ENCODE measurements around the gene TRRAP.
A peak's percentile ranks its signal among the peaks of the same experiment; 100 is the strongest.
"Not testable (repeated sequence)": the region's sequence is repeated elsewhere in the genome, so short reads cannot be mapped to it uniquely, and the experiment has no call there.

TRRAP gene

DNA sequence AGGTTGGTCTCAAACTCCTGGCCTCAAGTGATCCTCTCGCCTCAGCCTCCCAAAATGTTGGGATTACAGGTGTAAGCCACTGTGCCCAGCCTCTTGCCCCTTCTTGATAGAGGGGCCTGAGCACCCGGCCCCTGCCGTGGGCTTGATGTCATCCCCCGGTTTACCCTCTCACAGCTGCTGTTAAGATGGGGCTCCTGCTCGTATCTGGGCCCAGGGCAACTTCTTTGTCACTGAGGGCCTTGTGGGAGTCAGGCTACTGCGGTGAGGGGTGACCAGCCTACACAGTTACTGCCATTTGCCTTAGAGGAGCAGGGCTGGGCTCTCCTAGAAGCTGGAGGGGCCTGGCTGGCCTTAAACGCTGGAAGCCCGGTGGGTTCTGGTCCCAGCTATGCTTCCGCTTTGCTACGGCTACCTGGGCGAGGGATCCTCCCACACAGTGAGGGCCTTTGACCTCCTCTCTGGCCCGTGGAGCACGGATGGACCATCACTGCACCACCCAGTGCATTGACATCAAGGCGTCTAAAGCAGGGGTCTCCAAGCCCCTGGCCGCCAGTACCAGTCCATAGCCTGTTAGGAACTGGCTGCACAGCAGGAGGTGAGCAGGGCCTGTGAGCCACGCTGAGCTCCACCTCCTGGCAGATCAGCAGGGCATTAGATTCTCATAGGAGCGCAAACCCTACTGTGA, 7.4 kb upstream of the TRRAP start:
- no peak overlapping the region for H3K4me3 ChIP-seq (ENCODE audit: low read depth, low read length)
- TF ChIP-seq, protein P1, sequence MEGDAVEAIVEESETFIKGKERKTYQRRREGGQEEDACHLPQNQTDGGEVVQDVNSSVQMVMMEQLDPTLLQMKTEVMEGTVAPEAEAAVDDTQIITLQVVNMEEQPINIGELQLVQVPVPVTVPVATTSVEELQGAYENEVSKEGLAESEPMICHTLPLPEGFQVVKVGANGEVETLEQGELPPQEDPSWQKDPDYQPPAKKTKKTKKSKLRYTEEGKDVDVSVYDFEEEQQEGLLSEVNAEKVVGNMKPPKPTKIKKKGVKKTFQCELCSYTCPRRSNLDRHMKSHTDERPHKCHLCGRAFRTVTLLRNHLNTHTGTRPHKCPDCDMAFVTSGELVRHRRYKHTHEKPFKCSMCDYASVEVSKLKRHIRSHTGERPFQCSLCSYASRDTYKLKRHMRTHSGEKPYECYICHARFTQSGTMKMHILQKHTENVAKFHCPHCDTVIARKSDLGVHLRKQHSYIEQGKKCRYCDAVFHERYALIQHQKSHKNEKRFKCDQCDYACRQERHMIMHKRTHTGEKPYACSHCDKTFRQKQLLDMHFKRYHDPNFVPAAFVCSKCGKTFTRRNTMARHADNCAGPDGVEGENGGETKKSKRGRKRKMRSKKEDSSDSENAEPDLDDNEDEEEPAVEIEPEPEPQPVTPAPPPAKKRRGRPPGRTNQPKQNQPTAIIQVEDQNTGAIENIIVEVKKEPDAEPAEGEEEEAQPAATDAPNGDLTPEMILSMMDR (IDR thresholded peaks at IDR 0.05; ENCODE audit: borderline replicate concordance, insufficient read depth, low read depth, low read length) = no peak

DNA sequence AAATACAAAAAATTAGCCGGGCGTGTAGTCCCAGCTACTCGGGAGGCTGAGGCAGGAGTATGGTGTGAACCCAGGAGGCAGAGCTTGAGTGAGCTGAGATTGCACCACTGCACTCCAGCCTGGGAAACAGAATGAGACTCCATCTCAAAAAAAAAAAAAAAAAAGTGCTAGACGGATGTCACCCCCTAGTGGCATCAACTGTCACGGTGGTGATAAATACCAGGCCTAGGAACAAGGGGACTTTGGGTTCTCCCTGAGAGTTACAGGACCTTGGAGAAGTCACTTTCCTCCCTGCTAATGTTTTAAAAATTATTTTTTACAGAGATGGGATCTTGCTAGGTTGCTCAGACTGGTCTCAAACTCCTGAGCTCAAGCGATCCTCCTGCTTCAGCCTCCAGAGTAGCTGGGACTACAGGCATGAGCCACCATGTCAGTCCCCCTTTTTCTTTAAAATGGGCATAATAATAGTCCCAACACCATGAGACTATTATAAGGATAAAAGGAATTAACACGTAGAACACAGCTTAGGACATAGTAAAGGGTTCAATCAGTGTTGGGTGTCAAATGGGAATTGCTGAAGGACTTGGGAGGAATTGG, 5.9 kb upstream of the TRRAP start:
- H3K4me3 ChIP-seq (ENCODE audit: low read depth, low read length) = no peak overlapping the region
- TF ChIP-seq, protein P1 (IDR thresholded peaks at IDR 0.05; ENCODE audit: borderline replicate concordance, insufficient read depth, low read depth, low read length) = peak; percentile 56; the same call in 1 of the 2 replicates

GRCh38 chr7:98873610-98874009, 4.7 kb upstream of the TRRAP start:
- H3K4me3 ChIP-seq (ENCODE audit: low read depth, low read length) = not testable (repeated sequence)

GRCh38 chr7:98874942-98875341, 3.4 kb upstream of the TRRAP start:
- TF ChIP-seq, protein P1 (IDR thresholded peaks at IDR 0.05; ENCODE audit: borderline replicate concordance, insufficient read depth, low read depth, low read length) = no peak
- H3K4me3 ChIP-seq (ENCODE audit: low read depth, low read length) = no peak overlapping the region

DNA sequence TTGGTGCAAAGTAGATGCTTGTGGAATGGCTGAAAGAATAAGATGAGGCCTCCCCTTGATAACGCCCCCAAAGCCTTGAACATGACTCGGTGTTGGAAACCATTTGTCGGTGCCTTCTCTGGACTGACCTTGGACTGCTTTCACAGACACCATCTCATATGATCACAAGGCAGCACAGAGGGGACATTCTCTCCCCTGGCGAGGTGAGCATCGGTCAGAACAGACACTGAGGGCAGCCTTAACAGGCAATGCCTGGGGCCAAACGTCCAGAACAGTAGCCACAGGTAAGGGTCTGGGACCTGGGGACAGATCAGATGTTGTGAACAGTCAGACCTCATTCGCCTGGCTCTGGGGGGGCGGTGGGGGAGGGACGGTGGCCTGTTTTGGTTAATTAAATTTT, 2.8 kb upstream of the TRRAP start:
- TF ChIP-seq, protein P1 (IDR thresholded peaks at IDR 0.05; ENCODE audit: borderline replicate concordance, insufficient read depth, low read depth, low read length) = no peak
- H3K4me3 ChIP-seq (ENCODE audit: low read depth, low read length) = no peak overlapping the region

DNA sequence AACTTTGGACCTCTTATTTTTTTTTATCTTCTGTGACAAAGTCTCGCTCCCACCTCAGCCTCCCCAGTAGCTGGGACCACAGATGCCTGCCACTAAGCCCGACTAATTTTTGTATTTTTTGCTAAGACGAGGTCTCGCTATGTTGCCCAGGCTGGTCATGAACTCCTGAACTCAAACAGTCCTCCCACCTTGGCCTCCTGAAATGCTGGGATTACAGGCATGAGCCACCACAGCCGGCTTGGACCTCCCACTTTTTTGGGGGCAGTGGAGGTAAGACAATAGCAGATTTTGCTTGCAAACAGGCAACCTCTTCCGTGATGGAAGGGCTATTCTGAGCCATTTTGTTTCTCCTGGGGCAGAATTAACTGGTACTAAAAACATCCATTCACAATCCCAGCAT, 1.2 kb upstream of the TRRAP start:
- no peak overlapping the region for H3K4me3 ChIP-seq (ENCODE audit: low read depth, low read length)
- TF ChIP-seq, protein P1 (IDR thresholded peaks at IDR 0.05; ENCODE audit: borderline replicate concordance, insufficient read depth, low read depth, low read length) = no peak

DNA sequence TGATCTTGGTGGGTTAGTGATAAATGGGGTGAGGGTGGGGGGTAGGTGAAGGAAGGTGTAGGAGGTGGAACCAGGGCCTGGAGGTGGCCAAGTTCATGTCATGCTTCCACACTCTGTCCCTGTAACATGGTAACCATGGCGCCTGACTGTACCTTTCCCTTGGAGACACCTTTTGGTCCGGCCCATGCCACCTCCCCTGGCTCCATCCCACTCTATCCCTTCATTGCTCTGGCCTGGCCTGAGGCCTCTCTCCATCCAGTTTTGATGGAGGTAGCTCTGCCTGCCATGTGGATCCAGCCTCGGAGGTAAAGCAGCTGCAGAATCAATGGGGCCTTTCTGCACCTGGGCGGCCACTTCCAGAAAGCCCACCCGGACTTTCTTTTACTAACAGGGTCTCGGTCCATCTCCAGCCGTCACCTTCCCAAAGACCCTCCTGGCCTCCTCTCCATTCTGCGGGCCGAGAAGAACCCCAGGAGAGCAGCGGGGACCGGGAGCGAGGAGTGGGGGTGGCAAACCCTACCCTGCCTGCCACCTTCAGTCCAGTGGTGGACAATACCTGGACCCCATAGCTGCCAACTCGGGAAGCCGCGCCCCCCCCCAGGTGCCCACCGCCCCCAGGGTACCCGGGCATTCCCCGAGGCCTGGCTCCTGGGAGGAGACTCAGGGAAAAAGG, 504 bp upstream of the TRRAP start:
- peak overlapping the region; percentile 97 for H3K4me3 ChIP-seq (ENCODE audit: low read depth, low read length)

More for the DNA sequence above, 504 bp upstream of the TRRAP start:
- TF ChIP-seq, protein P1 (IDR thresholded peaks at IDR 0.05; ENCODE audit: borderline replicate concordance, insufficient read depth, low read depth, low read length) = no peak

Data from GM12875 (cell line).